ENCODE results near the gene NAALADL2.

DNA sequence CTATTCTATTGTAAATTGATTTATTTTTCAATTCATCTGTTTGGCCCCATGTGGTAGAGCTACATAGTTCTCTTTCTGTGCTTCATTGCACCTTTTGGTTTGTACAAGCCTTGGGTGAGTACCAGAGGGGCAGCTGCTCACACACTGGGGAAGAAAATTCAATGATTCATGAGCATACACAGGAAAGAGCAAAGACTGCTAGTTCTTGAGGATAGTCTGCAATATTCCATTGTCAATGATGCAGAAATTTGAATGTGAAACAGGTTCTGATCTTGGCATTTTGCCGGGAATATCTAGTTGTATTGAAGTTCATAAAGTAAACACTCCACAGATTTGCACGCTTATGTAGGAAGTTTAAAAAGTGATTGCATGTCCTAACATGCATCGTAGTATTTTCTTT lies 304.6 kb downstream of the NAALADL2 start:
- no peak for TF ChIP-seq CEBPB (IDR thresholded peaks at IDR 0.05; ENCODE audit: low read depth, low read length)
- TF ChIP-seq, protein P1, sequence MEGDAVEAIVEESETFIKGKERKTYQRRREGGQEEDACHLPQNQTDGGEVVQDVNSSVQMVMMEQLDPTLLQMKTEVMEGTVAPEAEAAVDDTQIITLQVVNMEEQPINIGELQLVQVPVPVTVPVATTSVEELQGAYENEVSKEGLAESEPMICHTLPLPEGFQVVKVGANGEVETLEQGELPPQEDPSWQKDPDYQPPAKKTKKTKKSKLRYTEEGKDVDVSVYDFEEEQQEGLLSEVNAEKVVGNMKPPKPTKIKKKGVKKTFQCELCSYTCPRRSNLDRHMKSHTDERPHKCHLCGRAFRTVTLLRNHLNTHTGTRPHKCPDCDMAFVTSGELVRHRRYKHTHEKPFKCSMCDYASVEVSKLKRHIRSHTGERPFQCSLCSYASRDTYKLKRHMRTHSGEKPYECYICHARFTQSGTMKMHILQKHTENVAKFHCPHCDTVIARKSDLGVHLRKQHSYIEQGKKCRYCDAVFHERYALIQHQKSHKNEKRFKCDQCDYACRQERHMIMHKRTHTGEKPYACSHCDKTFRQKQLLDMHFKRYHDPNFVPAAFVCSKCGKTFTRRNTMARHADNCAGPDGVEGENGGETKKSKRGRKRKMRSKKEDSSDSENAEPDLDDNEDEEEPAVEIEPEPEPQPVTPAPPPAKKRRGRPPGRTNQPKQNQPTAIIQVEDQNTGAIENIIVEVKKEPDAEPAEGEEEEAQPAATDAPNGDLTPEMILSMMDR (conservative IDR thresholded peaks at IDR 0.05; ENCODE audit: low read depth, low read length): no peak

All from IMR-90 (cell line).